HCT116 (cell line): ENCODE data around the gene USP16. TPM values are rescaled to one million over a fixed set of nuclear protein-coding genes. Genes with fewer than 3 reads are reported as not detected.

Experiments
- ATAC-seq: fragments of 200-7000 bp; cut with Tn5 transposase; 2 replicates; pipeline ENCODE4 v1.9.1; 2020; ENCODE audit warnings: mild to moderate bottlenecking, moderate library complexity
- BruUV-seq: library from RNA; stranded (reverse); fragments of 400-500 nt; replicated peaks from 2 replicates; lab custom pipeline; 2021; lab: Mats Ljungman, UMichigan
- CTCF ChIA-PET: fragments of 300-600 bp; sonication (Branson Sonifier 250); formaldehyde crosslinking; loops from one replicate; lab custom pipeline; 2021; ENCODE audit warnings: antibody characterized with exemption; lab: Charles Lee
- POLR2A ChIA-PET: fragments of 300-600, 350-600 bp; sonication (Branson Sonifier 250); formaldehyde crosslinking; loops from one replicate; lab custom pipeline; 2021; ENCODE audit warnings: antibody characterized with exemption; lab: Charles Lee
- RAD21 ChIA-PET, 2 experiments: fragments of 300-600 bp; sonication (Branson Sonifier 250); formaldehyde crosslinking; loops; one replicate each; lab custom pipeline; 2023; ENCODE audit warnings: low total read pairs in 2 of 2; ENCODE audit not compliant: uncharacterized antibody in 2 of 2, unreplicated experiment in 2 of 2, low non-redundant PET in 1 of 2; lab: Charles Lee
- DNase-seq: peaks from one replicate; pipeline ENCODE4 v3.0.0-alpha.2; 2010; ENCODE audit warnings: low read depth, low spot score
- H2AFZ ChIP-seq: fragments of 200-600 bp; shearing (Covaris generic), sonication (generic); 2 replicates; pipeline ENCODE4 v1.6.1; 2017; ENCODE audit warnings: low read depth, mixed run types, mixed read lengths, antibody characterized with exemption, low read length; ENCODE audit not compliant: poor library complexity, severe bottlenecking
- H3K27ac ChIP-seq: 2 replicates; pipeline ENCODE4 v1.5.1; 2012; ENCODE audit warnings: low read depth, low read length
- H3K27me3 ChIP-seq: fragments of 200-600 bp; sonication (generic); 2 replicates; pipeline ENCODE4 v1.6.1; 2016; ENCODE audit warnings: mixed run types, low read length, mixed read lengths; ENCODE audit not compliant: insufficient read depth
- H3K36me3 ChIP-seq, 2 experiments: fragments of 200-500 bp in 1 of 2; fragments of 200-600 bp in 1 of 2; sonication (Bioruptor generic) in 1 of 2; sonication (generic) in 1 of 2; 2 replicates each; pipeline versions ENCODE4 v1.5.1 to v1.6.1; 2014 to 2016; ENCODE audit warnings: low read length in 2 of 2, inconsistent platforms in 1 of 2, mixed read lengths in 1 of 2, mixed run types in 1 of 2; ENCODE audit not compliant: insufficient read depth in 2 of 2, control insufficient read depth in 1 of 2
- H3K4me1 ChIP-seq, 2 experiments: fragments of 200-600 bp in 1 of 2; sonication (generic) in 1 of 2; 2 replicates each; pipeline versions ENCODE4 v1.5.1 to v1.6.1; 2012 to 2017; ENCODE audit warnings: low read length in 2 of 2, inconsistent platforms in 1 of 2, mild to moderate bottlenecking in 1 of 2, mixed read lengths in 1 of 2, mixed run types in 1 of 2, moderate library complexity in 1 of 2; ENCODE audit not compliant: insufficient read depth in 2 of 2, control insufficient read depth in 1 of 2
- H3K4me2 ChIP-seq: fragments of 200-600 bp; sonication (generic); 2 replicates; pipeline ENCODE4 v1.6.1; 2017; ENCODE audit warnings: mixed run types, low read length, mixed read lengths
- H3K4me3 ChIP-seq, 2 experiments: fragments of 200-600 bp in 1 of 2; sonication (generic) in 1 of 2; replicated peaks in 1 of 2; 2 replicates each; pipeline ENCODE4 v1.5.1; 2011 to 2016; ENCODE audit warnings: low read length in 2 of 2, control low read depth in 1 of 2, low read depth in 1 of 2, mild to moderate bottlenecking in 1 of 2, mixed read lengths in 1 of 2, mixed run types in 1 of 2
- H3K79me2 ChIP-seq: fragments of 200-600 bp; sonication (generic); 2 replicates; pipeline ENCODE4 v1.6.1; 2017; ENCODE audit warnings: mild to moderate bottlenecking, mixed run types, low read length, moderate library complexity, mixed read lengths; ENCODE audit not compliant: insufficient read depth
- H3K9ac ChIP-seq: fragments of 200-600 bp; sonication (generic); 2 replicates; pipeline ENCODE4 v1.6.1; 2016; ENCODE audit warnings: low read length, mixed read lengths
- H3K9me2 ChIP-seq: fragments of 200-600 bp; sonication (generic), shearing (Covaris generic); 2 replicates; pipeline ENCODE4 v1.6.1; 2017; ENCODE audit warnings: mixed run types, mild to moderate bottlenecking, moderate library complexity; ENCODE audit not compliant: insufficient read depth
- H3K9me3 ChIP-seq, 2 experiments: fragments of 200-500 bp in 1 of 2; fragments of 200-600 bp in 1 of 2; sonication (Bioruptor generic) in 1 of 2; sonication (generic) in 1 of 2; 2 replicates each; pipeline ENCODE4 v1.6.1; 2014 to 2017; ENCODE audit warnings: low read length in 2 of 2, mixed read lengths in 2 of 2, inconsistent platforms in 1 of 2, low read depth in 1 of 2, mild to moderate bottlenecking in 1 of 2, mixed run types in 1 of 2, moderate library complexity in 1 of 2; ENCODE audit not compliant: control insufficient read depth in 1 of 2, insufficient read depth in 1 of 2
- H4K20me1 ChIP-seq: fragments of 200-600 bp; sonication (generic), shearing (Covaris generic); 2 replicates; pipeline ENCODE4 v1.6.1; 2017; ENCODE audit warnings: mixed run types, mild to moderate bottlenecking, moderate library complexity; ENCODE audit not compliant: insufficient read depth
- CBX3 ChIP-seq: IDR thresholded peaks from 2 replicates; pipeline ENCODE4 v1.6.1; 2012; ENCODE audit warnings: low read depth
- CTCF ChIP-seq, 3 experiments: fragments of 200-600 bp in 1 of 3; sonication (generic) in 1 of 3; IDR thresholded peaks in 2 of 3; conservative IDR thresholded peaks in 1 of 3; 2 replicates each; pipeline ENCODE4 v1.5.1; 2012 to 2017; ENCODE audit warnings: low read depth in 2 of 3, low read length in 2 of 3, antibody characterized with exemption in 1 of 3, borderline replicate concordance in 1 of 3, control low read depth in 1 of 3, mild to moderate bottlenecking in 1 of 3, mixed read lengths in 1 of 3, mixed run types in 1 of 3, moderate library complexity in 1 of 3; ENCODE audit not compliant: insufficient read depth in 1 of 3
- EGR1 ChIP-seq: IDR thresholded peaks from 2 replicates; pipeline ENCODE4 v1.6.1; 2012; ENCODE audit warnings: low read depth
- EZH2phosphoT487 ChIP-seq: fragments of 200-600 bp; IDR thresholded peaks from 2 replicates; pipeline ENCODE4 v1.6.1; 2018; ENCODE audit warnings: antibody characterized with exemption, borderline replicate concordance
- FOSL1 ChIP-seq: IDR thresholded peaks from 2 replicates; pipeline ENCODE4 v1.6.1; 2012; ENCODE audit warnings: low read depth
- JUND ChIP-seq: IDR thresholded peaks from 2 replicates; pipeline ENCODE4 v1.6.1; 2012
- MAX ChIP-seq: IDR thresholded peaks from 2 replicates; pipeline ENCODE4 v1.6.1; 2012
- POLR2A ChIP-seq: IDR thresholded peaks from 2 replicates; pipeline ENCODE4 v1.7.0; 2011; ENCODE audit warnings: borderline replicate concordance; ENCODE audit not compliant: insufficient read depth, insufficient read length; ENCODE audit errors: extremely low read depth
- POLR2AphosphoS5 ChIP-seq: IDR thresholded peaks from 2 replicates; pipeline ENCODE4 v1.6.1; 2011; ENCODE audit warnings: mild to moderate bottlenecking, low read depth, low read length, moderate library complexity
- REST ChIP-seq: IDR thresholded peaks from 2 replicates; pipeline ENCODE4 v1.6.1; 2012; ENCODE audit warnings: low read depth
- SIN3A ChIP-seq: IDR thresholded peaks from 2 replicates; pipeline ENCODE4 v1.6.1; 2012; ENCODE audit warnings: low read depth
- SP1 ChIP-seq: IDR thresholded peaks from 2 replicates; pipeline ENCODE4 v1.6.1; 2012; ENCODE audit warnings: low read depth
- SRF ChIP-seq: IDR thresholded peaks from 2 replicates; pipeline ENCODE4 v1.6.1; 2012; ENCODE audit warnings: low read depth
- TCF7L2 ChIP-seq: IDR thresholded peaks from 2 replicates; pipeline ENCODE4 v1.7.0; 2011; ENCODE audit warnings: borderline replicate concordance, inconsistent platforms; ENCODE audit not compliant: insufficient read depth, insufficient read length; ENCODE audit errors: extremely low read depth
- YY1 ChIP-seq: IDR thresholded peaks from 2 replicates; pipeline ENCODE4 v1.6.1; 2011; ENCODE audit warnings: low read length, low read depth, moderate library complexity, mild to moderate bottlenecking; ENCODE audit not compliant: insufficient replicate concordance; ENCODE audit errors: extremely low read depth
- ZFX ChIP-seq: fragments of 450-650 bp; IDR thresholded peaks from 2 replicates; pipeline ENCODE4 v1.6.1; 2017
- ZNF274 ChIP-seq: fragments of 200-500 bp; sonication (Bioruptor generic); IDR thresholded peaks from 2 replicates; pipeline ENCODE4 v1.6.1; 2014; ENCODE audit warnings: mild to moderate bottlenecking, low read depth, low read length, inconsistent platforms
- intact Hi-C: fragments of 100-400 bp; cut with micrococcal nuclease; formaldehyde crosslinking; loops from 2 replicates; pipeline ENCODE4 v1.10.0; 2022
- total RNA-seq: library from RNA; stranded (reverse); gene quantifications from one replicate; pipeline ENCODE4 v1.2.1, GENCODE V29; 2021; ENCODE audit not compliant: unreplicated experiment
- TF ChIP-seq, protein P1 (sequence below): IDR thresholded peaks from 2 replicates; pipeline ENCODE4 v1.6.1; 2012

USP16 gene
- total RNA-seq, 1 experiment from 2014 or later, result 35.9 TPM

DNA sequence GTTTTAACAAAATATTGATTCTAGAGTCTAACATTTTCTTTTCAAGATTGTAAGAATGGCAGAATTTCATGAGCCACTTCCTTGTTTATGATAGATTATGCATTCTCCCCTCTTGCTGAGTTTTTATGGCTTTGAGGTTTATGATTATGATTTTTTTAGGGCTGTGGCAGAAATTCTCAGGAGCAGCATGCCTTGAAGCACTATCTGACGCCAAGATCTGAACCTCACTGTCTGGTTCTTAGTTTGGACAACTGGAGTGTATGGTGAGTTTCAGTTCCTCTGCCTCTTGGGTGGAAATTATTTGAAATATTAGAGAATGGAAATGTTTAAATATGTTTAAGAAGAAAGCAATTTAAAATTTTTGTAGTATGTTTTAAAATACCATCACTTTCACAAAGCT, 10.2 kb downstream of the USP16 start:
- no peak for ATAC-seq
- no peak overlapping the region for H3K4me3 ChIP-seq
- CTCF ChIA-PET, result no interaction called here

More for the DNA sequence above, 10.2 kb downstream of the USP16 start:
- Histone ChIP-seq H3K4me2 (no peak overlapping the region), H3K79me2 (peaks cover 27% of the 10 kb centered on the region; the same call in 1 of the 2 replicates), H3K9ac (no peak overlapping the region), H2AFZ (no peak overlapping the region), H3K27ac (no peak overlapping the region), H3K36me3 (peaks cover 38 to 50% of the 10 kb centered on the region in 2 experiments)
- no peak for DNase-seq
- POLR2A ChIA-PET, result no interaction called here
- TF ChIP-seq ZFX, result no peak
- TF ChIP-seq SP1, result no peak
- TF ChIP-seq FOSL1, result no peak
- no peak for TF ChIP-seq SRF
- TF ChIP-seq EZH2phosphoT487, result no peak
- TF ChIP-seq ZNF274, result no peak
- TF ChIP-seq, protein P1, sequence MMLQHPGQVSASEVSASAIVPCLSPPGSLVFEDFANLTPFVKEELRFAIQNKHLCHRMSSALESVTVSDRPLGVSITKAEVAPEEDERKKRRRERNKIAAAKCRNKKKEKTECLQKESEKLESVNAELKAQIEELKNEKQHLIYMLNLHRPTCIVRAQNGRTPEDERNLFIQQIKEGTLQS, result no peak
- no peak for TF ChIP-seq MAX
- TF ChIP-seq YY1, result no peak
- no peak for TF ChIP-seq CTCF (IDR thresholded peaks at IDR 0.05 in 2 of 3, conservative IDR thresholded peaks at IDR 0.05 in 1 of 3; ENCODE audit: borderline replicate concordance in 1 of 3, insufficient read depth in 1 of 3, low read depth in 2 of 3, low read length in 2 of 3)
- TF ChIP-seq JUND, result no peak
- TF ChIP-seq TCF7L2, result no peak
- no peak for TF ChIP-seq POLR2AphosphoS5
- no peak for TF ChIP-seq CBX3
- no peak for TF ChIP-seq REST
- TF ChIP-seq POLR2A, result no peak
- no peak for TF ChIP-seq EGR1
- no peak for TF ChIP-seq SIN3A
- TF ChIP-seq, all 23 proteins: peak for 0
- Histone ChIP-seq H3K27me3 (no peaks in the 10 kb centered on the region), H3K9me3 (no peaks in the 10 kb centered on the region), H3K9me2 (no peaks in the 10 kb centered on the region), H3K4me1 (no peaks in the 10 kb centered on the region), H4K20me1 (no peaks in the 10 kb centered on the region)
- RAD21 ChIA-PET, result no interaction called here
- intact Hi-C loops, result no loop called here
- no TSS peak for BruUV-seq
